NCI-H82 treated with DMSO at 0.1 percent for 48 hours (cell line): ENCODE data around the gene ANAPC2.

Experiments used
- DNase-seq: peaks from one replicate; lab custom pipeline; 2025; ENCODE audit not compliant: unreplicated experiment; lab: John Stamatoyannopoulos, UW

The ANAPC2 gene

DNA sequence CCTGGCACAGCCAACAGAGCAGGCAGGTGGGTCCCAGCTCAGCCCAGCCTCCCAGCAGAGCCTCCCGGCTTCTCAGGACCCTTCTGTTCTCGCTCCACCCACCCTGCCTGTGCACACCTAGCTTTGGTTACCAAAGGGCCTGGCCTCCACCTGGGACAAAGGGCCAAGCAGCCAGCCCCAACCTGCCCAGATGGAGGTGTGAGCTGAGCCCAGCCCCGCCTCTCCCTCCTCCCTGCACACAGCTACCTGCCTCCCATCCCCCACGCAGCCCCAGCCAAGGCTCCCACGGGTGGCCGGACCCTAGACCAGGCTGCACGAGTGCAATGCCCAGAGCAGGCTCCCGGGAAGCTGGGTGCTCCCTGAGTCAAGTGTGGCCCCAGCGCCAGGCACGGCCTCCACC is 6.5 kb upstream of the ANAPC2 start:
- no peak for DNase-seq

DNA sequence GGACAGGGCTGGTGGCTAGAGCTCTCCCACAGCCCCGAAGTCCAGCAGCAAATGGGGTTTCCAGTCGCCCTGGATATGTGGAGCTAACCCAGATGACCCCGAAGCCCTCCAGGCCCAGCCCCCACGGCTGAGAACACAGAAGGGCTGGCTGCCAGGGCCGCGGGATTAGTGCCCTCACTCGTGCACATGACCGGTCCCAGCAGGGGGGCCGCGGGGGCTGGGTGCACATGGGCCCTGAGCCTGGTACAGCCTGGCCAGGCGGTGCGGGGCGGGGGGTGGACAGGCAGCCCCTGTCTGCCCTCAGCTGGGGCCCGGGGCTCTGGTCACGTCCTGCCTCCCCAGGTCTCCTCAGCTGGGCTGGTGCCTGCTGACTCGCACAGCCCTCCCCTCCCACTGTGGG is 6.0 kb upstream of the ANAPC2 start:
- DNase-seq = no peak

DNA sequence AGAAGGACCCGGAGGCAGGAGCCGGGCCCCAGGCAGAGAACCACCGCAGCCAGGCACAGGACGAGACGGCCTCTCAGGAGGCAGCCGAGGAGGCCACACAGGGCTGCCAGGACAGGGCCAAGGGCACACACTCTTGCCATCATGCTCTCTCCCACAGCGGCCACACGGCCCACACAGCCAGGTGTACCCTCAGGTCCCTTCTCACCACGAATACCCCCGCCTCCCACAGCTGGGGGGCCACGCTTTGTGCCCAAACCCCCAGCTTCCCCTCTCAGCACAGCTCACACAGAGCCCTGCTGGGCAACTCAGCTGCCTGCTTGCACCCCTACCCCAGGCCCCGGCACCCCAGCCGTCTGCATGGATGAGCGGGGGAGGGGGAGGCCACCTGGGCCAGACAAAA is 5.4 kb upstream of the ANAPC2 start:
- DNase-seq = no peak

DNA sequence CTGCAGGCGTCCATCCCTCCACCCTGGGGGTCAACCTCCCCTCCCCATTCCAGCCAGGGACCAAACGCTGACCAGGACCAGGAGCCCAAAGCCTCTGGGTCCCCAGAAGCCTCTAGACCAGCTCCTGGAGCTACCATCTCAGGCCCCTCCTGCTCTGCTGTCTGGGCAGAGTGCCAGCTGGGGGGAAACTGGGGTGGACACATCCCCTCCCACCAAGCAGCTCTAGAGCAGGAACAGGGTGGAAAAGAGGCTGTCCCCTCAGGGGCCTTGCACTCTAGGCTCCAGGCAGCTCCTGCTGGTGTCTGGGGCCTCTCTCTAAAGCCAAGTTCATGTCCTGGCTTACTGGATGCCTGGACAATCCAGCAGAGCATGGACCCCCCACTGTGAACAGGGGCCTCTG is 4.5 kb upstream of the ANAPC2 start:
- DNase-seq = no peak

DNA sequence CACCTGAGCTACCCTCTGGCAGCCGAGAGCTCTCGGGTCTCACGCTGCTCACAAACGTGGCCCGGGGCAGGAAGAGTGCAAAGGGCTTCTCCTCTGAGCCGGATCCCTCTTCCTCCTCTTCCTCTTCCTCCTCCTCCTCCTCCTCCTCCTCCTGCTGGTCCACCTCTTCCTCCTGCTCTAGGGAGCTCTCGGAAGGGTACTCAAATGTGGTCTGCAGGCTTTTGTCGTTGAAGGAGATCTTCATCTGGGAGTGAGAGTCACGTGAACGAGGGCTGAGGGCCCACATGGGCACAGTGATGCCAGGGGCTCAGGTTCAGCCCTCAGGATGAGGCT is 4.1 kb upstream of the ANAPC2 start:
- no peak for DNase-seq

DNA sequence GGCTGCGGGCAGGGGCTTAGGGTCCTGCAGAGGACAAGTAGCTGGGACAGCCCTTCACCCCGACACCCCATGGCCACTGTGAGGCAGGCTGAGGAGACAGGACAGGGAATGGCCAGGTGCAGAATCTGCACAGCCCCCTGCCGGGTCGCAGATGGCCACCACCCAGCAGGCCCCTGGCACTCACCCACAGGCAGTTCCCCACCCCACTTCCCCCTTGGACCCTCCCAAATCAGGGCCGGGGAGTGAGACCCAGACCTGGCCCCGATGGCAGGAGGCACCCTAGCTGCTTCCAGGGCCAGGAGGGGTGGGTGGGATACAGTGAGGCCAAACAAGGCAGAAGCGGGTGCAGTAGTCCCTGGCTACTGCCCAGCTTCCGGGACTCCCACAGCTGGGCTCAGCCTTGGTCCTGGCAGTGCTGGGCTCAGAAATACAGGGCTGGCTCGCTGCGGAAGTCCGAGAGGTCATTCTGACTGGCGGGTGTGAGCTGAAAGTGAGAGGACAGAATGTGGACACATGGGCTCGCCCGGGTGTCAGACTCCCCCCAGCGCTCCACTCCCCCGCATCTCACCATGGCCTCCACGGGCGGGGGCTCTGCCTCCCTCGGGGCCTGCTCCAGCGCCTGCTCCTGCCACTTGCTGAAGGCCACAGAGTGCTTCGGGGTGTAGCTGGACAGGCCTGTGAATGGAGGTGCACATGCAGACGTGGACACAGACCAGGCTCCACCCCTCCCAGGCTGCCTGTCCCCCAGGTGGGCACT is 3.5 kb upstream of the ANAPC2 start:
- no peak for DNase-seq

DNA sequence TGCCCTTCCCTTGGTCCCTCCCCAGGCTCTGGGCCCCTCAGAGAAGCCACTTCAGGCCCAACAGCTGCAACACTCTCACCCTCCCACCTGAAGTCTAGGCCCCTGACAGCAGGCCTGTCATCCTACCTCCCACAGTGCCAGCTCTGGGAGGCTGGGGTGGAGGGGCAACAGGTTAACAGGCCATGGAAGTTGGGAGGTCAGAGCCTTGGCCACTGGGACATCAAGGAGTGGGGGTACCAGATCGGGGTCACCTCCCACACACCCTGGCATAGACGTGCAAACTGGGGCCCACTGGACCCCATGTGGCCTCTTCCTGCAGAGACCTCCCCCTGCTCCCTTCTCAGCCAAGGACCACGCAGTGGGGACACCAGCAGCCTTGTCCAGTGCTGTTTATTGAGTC is 2.9 kb upstream of the ANAPC2 start:
- DNase-seq = no peak

DNA sequence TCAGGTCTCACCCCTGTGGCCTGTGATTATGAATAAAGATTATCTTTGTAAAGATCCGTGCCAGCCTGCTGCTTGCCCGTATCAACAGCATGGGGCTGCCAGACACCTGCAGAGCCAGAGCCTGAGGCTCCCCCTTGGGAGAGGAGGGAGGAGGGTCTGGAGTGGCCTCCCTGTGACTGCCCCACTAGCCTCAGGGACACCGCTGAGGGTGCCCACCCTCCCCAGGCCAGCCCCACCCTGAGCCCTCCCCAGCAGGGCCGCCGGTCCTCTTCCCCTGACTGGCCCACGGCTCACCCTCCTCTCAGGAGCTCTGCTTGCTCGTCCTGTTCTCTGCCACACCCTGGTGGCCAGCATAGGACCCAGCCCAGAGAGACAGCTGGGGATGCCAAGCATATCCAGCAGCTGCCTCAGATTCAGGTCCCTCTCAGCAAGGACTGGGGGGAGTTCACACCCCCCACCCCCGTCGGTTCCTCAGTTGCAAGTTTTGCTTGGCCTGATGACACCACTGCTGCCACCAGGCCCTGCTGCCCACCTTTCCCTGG is 2.0 kb upstream of the ANAPC2 start:
- no peak for DNase-seq

DNA sequence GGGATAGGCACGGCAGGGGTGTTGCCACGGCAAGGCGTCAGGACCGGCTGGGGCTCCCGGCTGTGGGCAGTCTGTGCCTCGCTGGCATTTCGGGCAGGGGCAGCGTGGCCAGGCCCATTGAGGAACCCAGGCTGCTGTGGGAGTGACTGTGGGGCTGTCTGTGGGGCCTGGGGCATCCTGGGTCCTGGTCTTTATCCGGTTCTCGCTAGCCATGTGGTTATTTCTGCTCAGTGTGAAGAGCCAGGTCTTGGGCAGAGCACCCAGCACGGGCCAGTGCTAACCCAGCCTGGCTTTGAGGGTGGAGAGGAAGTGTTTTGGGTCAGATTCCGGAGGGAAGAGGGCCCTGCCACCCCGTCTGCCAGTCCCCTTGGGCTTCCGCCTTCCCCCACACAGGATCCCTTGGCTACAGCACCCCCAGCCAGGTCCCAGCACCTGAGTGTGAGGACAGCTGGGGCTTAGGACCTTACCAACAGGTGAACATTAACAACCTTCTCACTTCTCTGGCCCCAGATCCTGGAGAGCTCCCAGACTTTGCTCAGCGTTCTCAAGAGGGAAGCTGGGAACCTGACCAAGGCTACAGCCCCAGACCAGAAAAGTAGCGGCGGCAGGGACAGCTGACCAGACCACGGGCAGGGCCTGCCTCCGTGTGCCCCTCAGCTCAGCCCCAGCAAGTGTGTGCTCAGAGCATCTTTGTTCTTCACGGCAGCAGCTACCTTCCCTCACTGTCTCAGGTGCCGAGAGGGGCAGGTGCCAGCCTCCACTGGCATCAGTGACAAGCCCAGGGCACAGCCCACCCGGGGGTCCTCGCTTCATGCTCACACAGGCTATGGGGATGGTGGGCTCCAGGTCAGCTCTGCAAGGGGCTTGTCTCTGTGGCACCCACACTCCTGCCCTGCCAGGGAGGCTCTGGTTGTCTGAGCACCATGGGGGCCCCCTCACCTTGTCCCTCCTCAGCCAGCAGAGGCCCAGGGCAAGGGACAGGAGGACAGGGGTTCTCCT is 1.2 kb upstream of the ANAPC2 start:
- no peak for DNase-seq

DNA sequence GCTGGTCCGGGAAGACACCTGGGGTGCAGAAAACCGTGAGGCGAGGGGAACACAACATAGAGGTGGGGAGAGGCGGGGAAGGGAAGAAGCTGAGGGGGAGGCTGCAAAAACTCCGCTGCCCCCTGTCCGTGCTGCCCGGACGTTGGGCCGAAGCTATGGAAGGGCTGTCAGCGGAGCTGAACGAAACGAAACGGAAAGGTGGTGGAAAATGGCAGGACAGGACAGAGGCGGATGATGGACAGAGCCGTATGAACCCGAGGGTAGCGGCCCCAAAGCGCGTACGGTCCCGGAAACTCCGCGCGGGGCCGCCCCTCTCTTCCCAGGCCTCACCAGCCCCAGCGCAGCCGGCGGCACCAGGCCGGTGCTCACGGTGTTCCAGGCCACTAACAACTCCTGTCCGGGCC is 272 bp downstream of the ANAPC2 start:
- no peak for DNase-seq

DNA sequence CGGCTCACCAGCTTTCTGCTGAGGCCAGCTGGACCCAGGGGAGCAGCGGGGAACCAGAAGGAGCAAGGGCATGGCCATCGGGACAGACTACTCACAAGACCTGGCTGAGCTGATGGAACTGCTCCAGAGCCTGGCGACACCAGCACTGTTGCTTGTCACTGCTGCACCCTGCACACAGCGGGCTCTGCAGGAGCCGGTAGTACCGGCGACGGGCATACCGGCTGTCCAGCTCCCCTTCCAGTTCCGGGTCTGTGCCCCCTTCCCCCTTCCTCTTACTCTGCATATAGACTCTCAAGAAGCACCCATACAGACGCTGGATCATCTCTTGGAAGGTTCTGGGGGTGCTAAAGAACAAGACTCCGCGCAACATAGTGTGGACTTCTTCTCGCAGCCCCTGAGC is 974 bp downstream of the ANAPC2 start:
- no peak for DNase-seq

DNA sequence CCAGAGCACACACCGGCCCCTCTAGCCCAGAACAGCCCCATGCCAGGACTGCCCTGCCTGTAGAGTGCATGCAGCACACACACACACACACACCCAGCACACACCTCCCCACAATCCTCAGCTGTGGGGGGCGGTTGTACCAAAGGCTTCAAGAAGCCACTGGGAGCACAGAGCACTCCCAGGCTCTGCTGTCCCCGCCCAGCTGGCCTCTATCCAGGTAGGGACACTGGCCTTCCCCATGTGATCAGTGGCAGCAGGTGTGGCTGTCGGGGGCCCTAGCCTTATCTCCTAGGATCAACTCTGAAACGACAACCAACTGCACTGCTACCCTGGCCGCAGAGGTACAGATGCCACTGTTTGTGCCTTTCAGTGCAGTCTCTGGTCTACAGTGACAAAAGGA is 2.0 kb downstream of the ANAPC2 start:
- no peak for DNase-seq

DNA sequence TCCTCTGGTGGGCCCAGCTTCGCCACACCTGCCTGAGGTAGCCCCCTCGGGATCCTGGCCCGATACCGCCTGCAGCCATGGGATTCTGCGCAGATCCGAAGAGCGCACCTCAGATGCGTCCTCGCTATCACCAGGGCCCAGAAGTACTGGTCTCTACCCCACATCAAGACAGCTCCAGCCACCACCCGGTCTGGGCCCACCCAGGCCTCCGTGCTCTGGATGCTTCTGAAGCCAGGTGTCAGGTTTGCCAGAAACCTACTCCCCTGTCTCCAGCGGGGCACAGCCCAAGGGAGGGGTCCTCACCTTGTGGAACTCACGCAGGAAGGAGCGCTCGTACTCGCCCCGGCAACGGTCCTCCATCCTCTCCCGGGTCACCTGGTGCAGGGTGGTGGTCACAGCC is 2.4 kb downstream of the ANAPC2 start:
- no peak for DNase-seq

DNA sequence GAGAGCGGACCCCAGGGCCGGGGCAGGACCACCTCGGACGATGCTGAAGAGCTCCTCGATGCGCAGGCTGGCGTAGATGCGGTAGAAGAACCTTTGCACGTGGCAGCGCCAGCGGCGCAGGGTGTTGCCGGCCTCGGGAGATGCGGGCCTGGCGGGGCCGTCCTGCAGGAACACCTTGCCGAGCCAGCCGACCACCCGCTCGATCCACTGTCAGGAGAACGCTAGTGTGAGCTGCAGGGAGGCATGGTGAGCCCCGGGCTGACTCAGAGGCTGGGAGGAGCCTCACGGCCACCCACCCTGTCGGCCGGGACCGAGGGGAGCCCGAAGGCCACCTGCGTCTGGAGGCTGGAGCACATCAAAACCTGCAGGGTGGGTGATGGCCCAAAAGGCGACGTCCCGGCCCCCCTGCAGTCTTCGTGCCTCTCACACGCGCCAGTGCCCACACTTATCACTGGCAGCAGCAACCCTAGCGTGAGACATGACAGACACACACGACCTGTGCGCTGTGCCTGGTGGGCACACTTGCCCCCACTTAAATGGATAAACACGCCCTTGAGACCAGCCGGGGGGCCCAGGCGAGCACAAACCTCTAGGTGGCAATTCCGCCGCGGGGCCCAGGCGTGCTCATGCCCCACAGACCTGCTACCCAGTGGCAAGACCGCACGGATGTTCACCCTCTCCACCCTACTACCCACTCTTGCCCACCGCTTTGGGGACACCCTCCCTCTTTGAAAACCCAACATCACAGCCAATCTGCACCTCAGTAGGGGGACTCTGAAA is 3.3 kb downstream of the ANAPC2 start:
- no peak for DNase-seq

DNA sequence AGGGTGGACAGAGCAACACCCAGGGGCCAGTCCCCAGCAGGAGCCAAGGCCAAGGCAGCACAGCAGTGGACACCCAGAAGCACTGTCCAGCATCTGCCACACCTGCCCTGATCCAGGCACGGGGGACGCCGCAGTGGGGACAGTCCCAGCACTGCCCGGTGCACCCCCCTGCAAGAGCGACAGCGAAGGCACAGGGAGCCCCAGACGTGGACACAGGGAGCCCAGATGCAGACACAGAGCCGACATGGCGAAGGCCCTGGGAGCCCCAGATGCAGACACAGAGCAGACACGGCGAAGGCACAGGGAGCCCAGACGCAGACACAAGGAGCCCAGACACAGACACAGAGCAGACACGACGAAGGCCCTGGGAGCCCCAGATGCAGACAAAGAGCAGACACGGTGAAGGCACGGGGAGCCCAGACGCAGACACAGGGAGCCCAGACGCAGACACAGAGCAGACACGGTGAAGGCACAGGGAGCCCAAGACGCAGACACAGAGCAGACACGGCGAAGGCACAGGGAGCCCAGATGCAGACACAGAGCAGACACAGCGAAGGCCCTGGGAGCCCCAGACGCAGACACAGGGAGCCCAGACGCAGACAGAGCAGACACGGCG is 4.3 kb downstream of the ANAPC2 start:
- DNase-seq = no peak

DNA sequence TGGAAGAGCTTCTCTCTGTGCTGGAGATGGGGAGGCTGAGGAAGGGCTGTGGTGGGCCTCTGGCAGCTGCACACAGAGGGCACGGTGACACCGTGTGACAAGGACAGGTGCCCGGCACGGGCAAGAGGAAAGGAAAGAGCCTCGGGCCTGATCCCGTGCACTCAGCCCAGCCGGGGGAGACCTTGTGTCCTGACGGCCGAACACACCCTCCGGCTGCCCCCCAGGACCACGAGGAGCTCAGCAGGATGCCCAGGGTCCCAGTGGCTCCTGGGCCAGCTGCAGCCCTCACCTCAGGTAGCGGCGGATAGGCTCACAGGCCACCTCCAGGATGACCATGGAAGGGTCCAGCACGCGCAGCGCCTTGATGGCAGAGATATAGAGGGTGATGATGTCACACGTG is 5.5 kb downstream of the ANAPC2 start:
- no peak for DNase-seq

DNA sequence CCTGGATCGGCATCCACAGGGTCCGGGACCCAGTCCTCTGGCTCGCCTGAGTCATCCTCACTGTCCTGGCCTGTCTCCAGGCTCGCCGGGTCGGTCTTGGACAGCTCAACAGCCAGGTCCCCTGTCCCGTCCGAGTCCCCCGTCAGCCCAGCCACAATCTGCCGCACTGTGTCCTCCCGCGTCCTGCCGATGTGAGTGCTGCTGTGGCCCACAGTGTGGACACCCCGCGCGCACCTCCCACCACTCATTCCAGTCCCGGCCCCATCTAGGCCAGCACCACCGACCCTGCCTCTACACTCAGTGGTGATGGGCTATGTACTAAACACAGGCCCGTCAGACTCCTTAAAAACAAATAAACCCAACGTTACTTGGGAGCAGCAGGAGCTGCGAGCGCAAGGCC is 6.7 kb downstream of the ANAPC2 start:
- DNase-seq = no peak

DNA sequence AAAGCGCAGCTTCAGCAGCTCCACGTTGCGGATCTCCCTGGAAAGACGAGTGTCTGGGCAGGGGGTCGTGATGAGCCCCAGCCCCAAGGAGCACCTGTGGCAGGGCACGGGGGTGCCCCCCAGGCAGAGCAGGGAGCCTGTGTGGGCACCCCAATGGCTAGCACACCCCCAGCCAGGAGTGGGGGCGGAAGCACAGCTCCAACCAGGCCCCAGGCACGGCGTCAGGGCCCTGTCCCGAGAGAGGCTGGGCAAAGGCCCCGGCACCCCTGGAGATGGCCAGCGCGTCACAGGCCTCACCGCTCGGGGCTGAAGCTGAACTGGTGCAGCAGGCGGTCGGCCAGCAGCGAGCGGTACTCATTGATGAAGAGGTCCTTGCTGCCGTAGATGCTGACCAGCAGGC is 7.9 kb downstream of the ANAPC2 start:
- DNase-seq = no peak

DNA sequence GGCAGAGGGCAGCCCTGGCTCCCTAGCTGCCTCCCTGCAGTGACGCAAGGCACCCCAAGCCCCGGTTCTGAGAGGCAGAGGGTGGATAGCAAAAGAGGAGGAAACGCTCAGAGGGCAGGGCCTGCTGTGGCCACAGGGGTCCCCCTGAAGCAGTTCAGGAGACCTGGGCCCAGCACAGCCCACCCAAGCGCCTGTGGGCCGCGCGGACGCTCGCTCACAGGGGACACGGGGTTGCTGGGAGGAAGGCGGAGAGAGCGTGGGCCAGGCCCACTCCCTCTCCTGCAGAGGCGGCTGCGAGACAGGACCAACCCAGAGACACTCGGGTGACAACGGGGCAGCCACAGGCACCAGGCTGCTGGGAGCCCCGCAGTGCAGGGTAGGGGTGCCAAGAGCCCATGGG is 8.6 kb downstream of the ANAPC2 start:
- no peak for DNase-seq

DNA sequence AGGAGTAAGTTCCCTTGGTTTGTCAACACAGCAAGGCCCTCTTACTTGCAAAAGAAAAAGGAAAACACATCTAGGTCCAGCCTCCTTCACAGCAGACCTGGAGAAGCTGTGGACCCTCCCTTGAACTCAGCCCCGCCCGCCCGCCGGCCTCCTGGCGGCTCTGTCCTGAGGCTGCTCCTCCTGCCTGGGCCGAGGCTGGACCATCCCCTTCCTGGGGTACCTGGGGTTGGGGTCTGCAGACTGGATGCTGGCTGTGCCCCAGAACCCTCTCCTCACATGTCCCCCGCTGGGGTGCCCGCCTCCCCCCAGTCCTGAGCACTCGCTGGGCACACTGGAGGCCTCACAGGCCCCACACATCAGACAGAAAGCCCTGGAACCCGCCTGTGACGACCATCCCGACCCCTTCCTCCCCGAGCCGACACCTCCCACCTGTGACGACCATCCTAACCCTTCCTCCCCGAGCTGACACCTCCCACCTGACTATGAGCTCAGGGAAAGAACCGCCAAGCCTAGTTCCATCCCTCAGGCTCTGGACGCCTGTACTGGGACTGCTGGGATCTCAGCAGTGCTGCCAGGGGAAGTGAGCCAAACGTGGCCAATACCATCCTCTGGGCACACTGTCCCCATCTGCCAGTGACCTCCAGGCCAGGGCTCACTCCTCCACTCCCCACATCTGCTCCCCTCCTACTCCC is 9.3 kb downstream of the ANAPC2 start:
- no peak for DNase-seq
